ENCODE data around the gene TLE4. TPM values are rescaled to one million over a fixed set of nuclear protein-coding genes. Genes with fewer than 3 reads are reported as not detected.

TLE4 gene
- total RNA-seq, 1 donor from 2014 or later, result 77.7 TPM

DNA sequence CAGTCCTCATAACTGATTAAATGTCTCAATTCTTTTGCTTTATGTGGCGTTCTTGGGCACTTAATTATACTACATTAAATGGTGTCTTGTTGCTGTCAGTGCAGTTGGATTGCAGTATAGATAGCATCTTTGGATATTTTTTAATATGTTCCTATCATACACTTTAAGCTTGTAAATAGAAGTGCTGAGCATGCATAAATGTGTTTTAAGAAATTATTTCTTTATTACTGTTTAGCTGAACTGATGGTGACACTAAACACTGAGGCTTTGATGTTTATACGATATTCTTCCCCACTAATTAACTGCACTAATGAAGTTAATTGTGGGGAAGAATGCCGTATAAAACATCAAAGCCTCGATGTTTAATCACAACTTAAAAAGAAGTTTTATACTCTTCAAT lies 116.6 kb downstream of the TLE4 start:
- Mint-ChIP-seq H3K36me3 (peaks cover 40% of the 10 kb centered on the region), H3K4me1 (ENCODE audit: unreplicated experiment) (peaks cover 51% of the 10 kb centered on the region), H3K27ac (no peak overlapping the region), H3K4me3 (no peak overlapping the region), H3K9me3 (peaks cover 3% of the 10 kb centered on the region), H3K27me3 (no peaks in the 10 kb centered on the region)
- TF ChIP-seq CTCF (conservative IDR thresholded peaks at IDR 0.05), result no peak
- DNase-seq (ENCODE audit: extremely low spot score, unreplicated experiment), result no peak

GRCh38 chr9:79689576-79689975 lies 117.8 kb downstream of the TLE4 start:
- TF ChIP-seq CTCF (conservative IDR thresholded peaks at IDR 0.05), result no peak
- peaks cover 58% of the 10 kb centered on the region for H3K4me1 Mint-ChIP-seq (ENCODE audit: unreplicated experiment)

DNA sequence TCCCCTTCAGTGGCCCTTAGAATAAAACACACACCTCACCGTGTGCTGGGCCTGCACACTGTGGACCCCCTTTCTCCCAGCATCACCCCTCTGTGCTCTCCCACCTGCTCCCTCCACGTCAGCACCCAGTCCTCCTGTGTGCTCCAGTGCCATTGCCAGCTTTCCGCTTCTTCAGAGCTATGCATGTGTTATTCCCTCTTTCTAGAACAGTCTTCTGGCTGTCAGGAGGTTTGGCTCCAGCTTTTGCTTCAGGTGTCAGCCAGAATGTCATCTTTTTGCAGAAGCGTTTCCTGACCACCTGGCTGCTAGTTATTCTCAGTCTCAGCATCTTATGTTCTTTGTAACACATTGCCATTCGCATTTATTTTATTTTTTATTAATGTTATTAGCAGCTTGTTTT lies 119.7 kb downstream of the TLE4 start:
- Mint-ChIP-seq H3K4me1 (ENCODE audit: unreplicated experiment) (peaks cover 57% of the 10 kb centered on the region), H3K4me3 (no peak overlapping the region), H3K27ac (no peak overlapping the region), H3K36me3 (peaks cover 25% of the 10 kb centered on the region), H3K9me3 (peaks cover 3% of the 10 kb centered on the region), H3K27me3 (peaks cover 2% of the 10 kb centered on the region)
- no peak for DNase-seq (ENCODE audit: extremely low spot score, unreplicated experiment)
- TF ChIP-seq CTCF (conservative IDR thresholded peaks at IDR 0.05), result no peak

More at GRCh38 chr9:79689576-79689975, 117.8 kb downstream of the TLE4 start:
- H3K36me3 Mint-ChIP-seq, result peaks cover 34% of the 10 kb centered on the region
- no peak for DNase-seq (ENCODE audit: extremely low spot score, unreplicated experiment)
- H3K9me3 Mint-ChIP-seq, result peaks cover 3% of the 10 kb centered on the region
- peaks cover 2% of the 10 kb centered on the region for H3K27me3 Mint-ChIP-seq
- no peak overlapping the region for H3K4me3 Mint-ChIP-seq
- H3K27ac Mint-ChIP-seq, result no peak overlapping the region

DNA sequence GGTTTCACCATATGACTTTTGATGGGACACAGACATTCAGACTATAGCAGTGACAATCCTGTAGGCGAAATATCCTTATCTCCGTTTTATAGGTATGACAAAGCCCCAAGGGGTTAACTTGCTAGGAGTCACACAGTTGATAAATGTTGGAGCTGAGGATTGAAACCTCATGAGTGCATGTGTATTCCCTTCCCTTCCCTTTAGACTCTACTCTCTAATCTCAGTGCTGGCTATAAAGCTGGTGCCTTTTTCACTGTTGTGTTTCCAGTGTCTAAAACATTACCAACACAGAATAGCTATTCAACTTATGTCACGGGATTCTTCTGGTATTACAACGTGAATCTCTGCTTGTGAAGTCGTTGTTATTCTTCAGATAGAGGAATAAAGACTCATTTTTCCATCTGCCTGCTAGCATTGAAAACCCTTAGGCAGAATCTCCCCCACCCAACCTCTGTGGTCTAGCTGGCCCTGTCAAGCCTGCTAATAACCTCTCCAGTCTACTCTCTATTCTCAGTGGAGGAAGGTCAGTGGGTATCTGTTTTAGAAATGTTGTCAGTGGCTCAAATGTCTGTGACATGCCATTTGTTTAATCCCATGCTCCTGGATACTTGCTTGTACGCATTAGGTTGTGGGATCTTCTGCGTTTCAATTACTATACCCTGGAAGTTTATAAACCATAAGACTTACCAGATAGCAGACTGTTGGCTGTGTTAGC lies 121.2 kb downstream of the TLE4 start:
- peaks cover 18% of the 10 kb centered on the region for H3K36me3 Mint-ChIP-seq
- peak overlapping the region; percentile 38 for H3K27ac Mint-ChIP-seq
- TF ChIP-seq CTCF (conservative IDR thresholded peaks at IDR 0.05), result no peak
- no peaks in the 10 kb centered on the region for H3K9me3 Mint-ChIP-seq
- peaks cover 50% of the 10 kb centered on the region for H3K4me1 Mint-ChIP-seq (ENCODE audit: unreplicated experiment)
- no peak overlapping the region for H3K4me3 Mint-ChIP-seq
- DNase-seq (ENCODE audit: extremely low spot score, unreplicated experiment), result no peak
- H3K27me3 Mint-ChIP-seq, result peaks cover 2% of the 10 kb centered on the region

- no peak for TF ChIP-seq CTCF (conservative IDR thresholded peaks at IDR 0.05)
- peaks cover 48% of the 10 kb centered on the region for H3K4me1 Mint-ChIP-seq (ENCODE audit: unreplicated experiment)
- H3K4me3 Mint-ChIP-seq, result peak overlapping the region; percentile 70
- DNase-seq (ENCODE audit: extremely low spot score, unreplicated experiment), result no peak
- no peaks in the 10 kb centered on the region for H3K9me3 Mint-ChIP-seq
- H3K27me3 Mint-ChIP-seq, result peaks cover 2% of the 10 kb centered on the region
- peak overlapping the region; percentile 81 for H3K27ac Mint-ChIP-seq
- peaks cover 17% of the 10 kb centered on the region for H3K36me3 Mint-ChIP-seq
Measured at GRCh38 chr9:79693750-79694149, 122.0 kb downstream of the TLE4 start.
